Measurements from ENCODE around the gene C8G. TPM values are rescaled to one million over a fixed set of nuclear protein-coding genes. Genes with fewer than 3 reads are reported as not detected.
A peak's percentile ranks its signal among the peaks of the same experiment; 100 is the strongest.

The C8G gene
- polyA plus RNA-seq, 1 experiment: 0.48 TPM

GRCh38 chr9:136990242-136990911 lies 45.3 kb downstream of the C8G start:
- Histone ChIP-seq H3K27me3 (ENCODE audit: control insufficient read depth, insufficient read depth, low read length) (no peaks in the 10 kb centered on the region; the same call in 1 of the 2 replicates), H3K4me3 (ENCODE audit: low read depth, low read length) (no peak overlapping the region), H3K36me3 (ENCODE audit: control insufficient read depth, insufficient read depth, low read length) (no peaks in the 10 kb centered on the region)
- POLR2A ChIA-PET: no interaction called here
- no peak for TF ChIP-seq CTCF (IDR thresholded peaks at IDR 0.05; ENCODE audit: insufficient read depth, low read depth, low read length)
- DNase-seq (ENCODE audit: low read depth): no peak
- CTCF ChIA-PET: interaction anchor here (1.1 kb wide), 1 partner anchor 39 kb away, joined by 4 read pairs; no protein-coding TSS in a partner anchor

- TF ChIP-seq CTCF (IDR thresholded peaks at IDR 0.05; ENCODE audit: insufficient read depth, low read depth, low read length): no peak
- H3K36me3 ChIP-seq (ENCODE audit: control insufficient read depth, insufficient read depth, low read length): no peaks in the 10 kb centered on the region
- H3K27me3 ChIP-seq (ENCODE audit: control insufficient read depth, insufficient read depth, low read length): no peaks in the 10 kb centered on the region
- ChIA-PET POLR2A (interaction anchor here (0.5 kb wide), 1 partner anchor 14 kb away, joined by 3 read pairs; no protein-coding TSS in a partner anchor), CTCF (interaction anchor here (0.7 to 5.7 kb wide), 6 partner anchors 10 to 58 kb away, joined by 3 to 30 read pairs (median 3); no protein-coding TSS in a partner anchor)
- H3K4me3 ChIP-seq (ENCODE audit: low read depth, low read length): peak within 1 kb of the TSS; percentile 63
- peak; percentile 19 for DNase-seq (ENCODE audit: low read depth)
These were observed 47.2 kb downstream of the C8G start, which contains the start of gene PAXX for GRCh38 chr9:136991993-136992818. TSS of gene PAXX (plus strand) at chr9:136992422. CDS start at chr9:136992444, 22 bp downstream.

GRCh38 chr9:136992819-136993369 lies 47.9 kb downstream of the C8G start:
- no peak for TF ChIP-seq CTCF (IDR thresholded peaks at IDR 0.05; ENCODE audit: insufficient read depth, low read depth, low read length)
- peak overlapping the region; percentile 63 for H3K4me3 ChIP-seq (ENCODE audit: low read depth, low read length)
- no peak for DNase-seq (ENCODE audit: low read depth)
- H3K27me3 ChIP-seq (ENCODE audit: control insufficient read depth, insufficient read depth, low read length): no peaks in the 10 kb centered on the region
- POLR2A ChIA-PET: no interaction called here
- no peaks in the 10 kb centered on the region for H3K36me3 ChIP-seq (ENCODE audit: control insufficient read depth, insufficient read depth, low read length)
- CTCF ChIA-PET: interaction anchor here (1.0 to 5.7 kb wide), 4 partner anchors 9 to 42 kb away, joined by 3 to 30 read pairs (median 5); no protein-coding TSS in a partner anchor

- H3K36me3 ChIP-seq (ENCODE audit: control insufficient read depth, insufficient read depth, low read length): no peaks in the 10 kb centered on the region
- ChIA-PET CTCF (interaction anchor here (5.7 kb wide), 1 partner anchor 36 kb away, joined by 30 read pairs; no protein-coding TSS in a partner anchor), POLR2A (interaction anchor here (0.6 kb wide), 1 partner anchor 108 kb away, joined by 3 read pairs; the partner anchor contains the start of gene TRAF2)
- no peak overlapping the region for H3K4me3 ChIP-seq (ENCODE audit: low read depth, low read length)
- TF ChIP-seq CTCF (IDR thresholded peaks at IDR 0.05; ENCODE audit: insufficient read depth, low read depth, low read length): no peak
- no peaks in the 10 kb centered on the region for H3K27me3 ChIP-seq (ENCODE audit: control insufficient read depth, insufficient read depth, low read length)
- DNase-seq (ENCODE audit: low read depth): no peak
These were observed 49.3 kb downstream of the C8G start for GRCh38 chr9:136994180-136994887.
